Hippocampal formation (tissue), 2 donors: Measurements from ENCODE around the gene FAM83F.
"Not testable (repeated sequence)": the region's sequence is repeated elsewhere in the genome, so short reads cannot be mapped to it uniquely, and the experiment has no call there.

Experiments
- DNase-seq, 2 donors: peaks; one replicate each; lab custom pipeline; 2025; lab: John Stamatoyannopoulos, UW

The FAM83F gene

DNA sequence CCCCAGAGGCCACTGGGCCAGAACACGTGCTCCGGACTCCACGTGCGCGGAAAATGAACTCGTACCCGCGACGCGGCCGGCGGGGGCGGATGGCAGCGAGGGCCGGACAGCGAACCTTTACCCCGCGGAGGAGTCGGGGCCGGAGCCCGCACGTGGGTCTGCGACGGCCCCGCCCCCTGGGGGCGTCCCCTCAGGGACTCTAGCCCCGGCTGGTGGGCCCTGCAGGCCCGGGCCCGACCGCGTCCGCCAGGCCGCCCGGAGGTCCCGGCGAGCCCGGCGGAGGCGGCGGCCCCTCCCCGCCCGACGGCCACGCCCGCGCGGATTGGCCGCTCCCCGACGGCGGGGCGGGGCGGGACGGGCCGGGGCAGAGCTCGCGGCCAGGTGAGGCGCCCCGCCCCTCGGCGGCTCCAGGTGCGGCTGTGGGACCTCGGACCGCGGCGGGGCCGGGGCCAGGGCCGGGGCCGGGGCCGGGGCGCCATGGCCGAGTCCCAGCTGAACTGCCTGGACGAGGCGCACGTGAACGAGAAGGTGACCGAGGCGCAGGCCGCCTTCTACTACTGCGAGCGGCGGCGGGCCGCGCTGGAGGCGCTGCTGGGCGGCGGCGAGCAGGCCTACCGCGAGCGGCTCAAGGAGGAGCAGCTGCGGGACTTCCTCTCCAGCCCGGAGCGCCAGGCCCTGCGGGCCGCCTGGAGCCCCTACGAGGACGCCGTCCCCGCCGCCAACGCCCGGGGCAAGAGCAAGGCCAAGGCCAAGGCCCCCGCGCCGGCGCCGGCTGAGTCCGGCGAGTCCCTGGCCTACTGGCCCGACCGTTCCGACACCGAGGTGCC lies at the start of gene FAM83F:
Gene FAM83F (plus strand): TSS at position 389 of the 827 bp plus-strand sequence. CDS start 89 bp downstream, at position 478.
- DNase-seq, result no peak

DNA sequence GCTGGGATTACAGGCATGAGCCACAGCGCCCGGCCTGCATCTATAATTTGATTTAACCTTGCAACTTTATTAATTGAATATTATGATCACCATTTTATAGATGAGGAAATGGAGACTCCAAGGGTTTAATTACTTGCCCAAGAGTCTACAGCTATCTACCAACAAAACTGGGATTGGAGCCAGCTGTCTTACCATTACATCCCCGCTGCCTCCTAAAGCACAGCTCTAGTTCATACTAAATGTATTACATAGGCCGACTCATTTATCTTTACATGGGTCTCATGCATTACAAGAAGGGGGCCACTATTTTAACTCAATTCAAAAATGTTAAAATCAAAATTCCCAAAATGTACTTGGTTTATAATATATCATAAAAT lies 48.6 kb upstream of the FAM83F start:
- no peak for DNase-seq

DNA sequence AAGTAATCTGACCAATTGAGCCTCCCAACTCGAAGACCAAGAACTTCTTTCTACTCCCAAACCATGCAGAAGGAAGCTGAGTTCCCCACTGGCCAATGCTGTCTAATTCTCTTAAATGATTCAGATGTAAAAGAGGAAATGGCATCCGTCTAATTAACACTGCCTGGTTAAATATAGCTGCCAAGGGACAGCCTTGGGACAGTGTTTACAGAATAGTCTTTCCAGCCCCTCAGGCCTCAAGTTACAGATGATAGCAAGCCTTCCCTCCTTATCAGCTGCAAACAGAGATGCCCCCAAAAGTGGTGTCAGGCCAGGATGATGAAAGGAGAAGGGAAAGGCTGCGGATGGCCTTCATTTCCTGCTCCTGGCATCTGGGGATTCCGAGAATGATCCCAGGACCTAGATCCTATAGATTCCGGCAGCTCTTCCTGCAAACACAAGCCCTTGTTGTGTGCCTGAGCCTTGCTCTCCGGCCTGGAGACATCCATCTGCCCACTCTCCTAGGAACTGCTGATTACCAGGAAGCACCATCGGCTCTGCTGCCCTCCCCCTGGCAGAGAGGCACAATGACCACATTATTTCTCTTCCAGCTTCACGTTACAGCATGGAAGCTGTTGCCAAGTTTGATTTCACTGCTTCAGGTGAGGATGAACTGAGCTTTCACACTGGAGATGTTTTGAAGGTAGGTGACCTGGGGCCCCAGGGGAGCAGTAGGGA lies 48.1 kb upstream of the FAM83F start:
- DNase-seq, result no peak

DNA sequence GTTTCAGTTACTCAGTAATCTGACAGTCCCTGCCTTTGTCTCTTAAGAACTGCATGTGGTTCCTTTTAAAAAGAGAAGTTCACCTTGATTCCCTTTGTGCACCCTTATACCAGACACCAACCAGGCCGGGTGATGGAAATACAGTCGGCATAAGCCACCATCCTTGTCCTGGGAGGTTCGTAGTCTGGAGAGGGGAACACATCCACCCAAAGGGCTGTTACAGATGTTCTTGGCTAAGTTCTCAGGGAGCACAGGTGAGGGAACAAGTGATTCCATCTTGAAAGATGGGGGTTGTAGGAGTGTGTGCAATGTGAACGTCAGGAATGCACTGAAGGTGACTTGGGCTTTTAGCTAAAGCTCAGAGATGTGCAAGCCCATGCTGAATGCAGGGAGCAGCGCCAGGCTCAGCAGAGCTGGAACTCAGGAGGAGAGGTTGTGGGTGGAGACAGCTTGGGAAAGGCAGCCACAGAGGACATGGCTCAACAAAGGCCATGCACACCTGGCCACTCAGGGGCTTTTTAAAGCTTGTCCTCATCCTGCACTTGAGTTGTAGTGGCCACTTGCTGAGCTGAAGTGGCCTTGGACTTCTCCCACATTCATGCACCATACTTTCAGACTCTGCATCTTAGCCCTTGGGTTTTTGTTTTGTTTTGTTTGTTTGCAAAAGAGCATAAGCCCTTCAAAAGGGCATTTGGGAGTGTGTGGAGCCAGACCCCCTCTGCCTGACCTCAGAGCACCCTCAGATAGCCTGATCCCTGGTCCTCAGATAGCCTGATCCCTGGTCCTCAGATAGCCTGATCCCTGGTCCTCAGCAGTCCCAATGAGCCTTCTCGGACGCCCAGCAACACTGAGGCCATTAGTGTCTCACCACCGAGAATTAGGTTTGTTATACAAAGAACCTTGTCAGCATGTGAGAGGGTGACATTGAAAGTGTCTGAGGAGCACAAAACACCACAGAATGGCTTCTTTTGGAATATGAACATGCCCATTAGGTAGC lies 47.2 kb upstream of the FAM83F start:
- DNase-seq, result no peak

DNA sequence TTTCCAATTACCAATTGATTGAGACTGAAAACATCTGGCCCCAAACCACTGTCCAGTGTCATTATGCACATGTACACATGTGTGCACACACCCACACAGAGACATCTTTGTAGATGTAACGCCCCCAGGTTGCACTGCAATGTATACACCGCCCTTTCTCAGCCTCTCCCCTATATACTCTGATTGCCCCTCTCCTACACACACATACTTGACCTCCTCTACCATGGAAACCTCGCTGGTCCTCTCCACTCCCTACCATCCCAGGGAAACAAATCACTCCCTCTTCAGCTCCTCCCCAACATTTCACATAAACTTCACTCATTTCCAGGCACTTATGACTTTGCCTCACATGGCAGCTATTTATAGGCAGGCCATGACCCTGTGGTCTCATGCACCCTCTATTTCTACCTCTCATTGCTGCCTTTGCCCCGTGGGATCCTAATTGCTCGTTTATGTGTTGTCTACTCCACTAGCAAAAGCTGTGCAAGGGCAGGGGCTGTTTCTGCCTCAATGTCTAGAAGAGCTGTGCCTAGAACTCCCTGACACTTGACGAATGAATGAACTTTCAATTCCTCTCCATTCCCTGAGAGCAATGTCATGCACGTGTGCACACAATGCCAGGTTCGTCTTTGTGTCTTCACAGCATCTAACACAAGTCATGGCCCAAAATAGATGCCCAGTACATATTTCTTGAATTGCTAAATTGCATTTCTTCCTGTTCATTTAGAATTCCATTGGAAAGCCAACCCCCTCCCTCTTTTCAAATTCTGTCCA lies 44.6 kb upstream of the FAM83F start:
- no peak for DNase-seq

DNA sequence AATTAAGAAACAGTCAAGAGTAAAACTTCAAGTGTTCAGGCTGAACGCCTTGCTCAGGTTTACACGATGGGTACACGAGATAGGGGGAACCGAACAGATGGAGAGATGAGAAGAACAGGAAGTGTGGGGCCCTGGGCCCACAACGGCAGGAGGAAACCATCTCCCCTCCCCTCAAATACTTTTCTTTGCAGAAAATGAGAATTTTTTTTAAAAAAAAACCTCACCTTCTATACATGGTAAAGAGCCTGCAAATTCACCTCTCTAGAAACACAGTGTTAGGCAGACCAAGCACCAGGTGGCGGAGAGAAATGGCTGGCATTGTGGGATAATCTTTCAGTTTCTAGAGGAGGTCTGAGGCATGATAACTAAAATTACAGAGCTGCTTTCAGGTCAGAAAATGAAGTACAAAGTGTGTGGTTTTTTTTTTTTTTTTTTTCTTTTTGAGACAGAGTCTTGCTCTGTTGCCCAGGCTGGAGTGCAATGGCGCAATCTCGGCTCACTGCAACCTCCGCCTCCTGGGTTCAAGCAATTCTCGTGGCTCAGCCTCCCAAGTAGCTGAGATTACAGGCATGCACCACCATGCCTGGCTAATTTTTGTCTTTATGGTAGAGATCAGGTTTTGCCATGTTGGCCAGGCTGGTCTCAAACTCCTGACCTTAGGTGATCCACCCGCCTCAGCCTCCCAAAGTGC lies 43.0 kb upstream of the FAM83F start:
- DNase-seq, result not testable (repeated sequence)

DNA sequence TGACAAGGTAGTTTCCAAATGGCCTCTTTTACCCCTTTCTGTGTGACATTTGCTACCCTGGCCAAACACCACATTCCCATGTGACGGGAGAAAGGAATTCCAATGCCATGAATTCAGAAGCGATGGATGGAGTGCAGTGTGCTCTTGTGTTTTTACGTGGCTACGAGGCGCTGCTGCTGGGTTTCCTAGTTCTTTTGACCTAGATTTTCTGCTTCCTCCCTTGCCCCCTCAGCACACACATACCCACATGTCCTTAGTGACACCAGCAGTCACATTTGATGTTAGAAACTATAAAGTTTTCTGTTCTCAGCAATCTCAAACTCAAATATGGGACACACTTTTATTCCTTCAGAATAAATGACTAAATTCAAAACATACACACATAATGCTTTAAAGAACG lies 42.4 kb upstream of the FAM83F start:
- DNase-seq, result no peak

DNA sequence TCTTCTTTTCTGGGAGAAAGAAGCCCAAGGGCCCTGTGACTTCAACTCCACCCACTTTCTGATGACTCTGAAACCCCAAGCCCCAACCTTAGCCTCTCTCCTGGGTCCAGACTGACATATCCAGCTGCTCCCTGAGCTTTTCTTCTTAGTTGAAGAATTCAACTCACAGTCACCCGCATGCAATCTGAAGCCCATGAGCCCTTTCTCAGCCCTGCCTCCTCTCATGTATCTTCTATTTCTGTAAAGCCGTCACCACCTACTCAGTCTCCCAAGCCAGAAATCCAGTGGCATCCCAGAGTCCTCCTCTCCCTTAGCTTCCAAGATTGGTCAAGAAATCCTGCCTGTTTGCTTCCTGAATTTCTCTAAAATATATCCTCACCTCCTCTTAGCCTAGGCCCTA lies 41.7 kb upstream of the FAM83F start:
- DNase-seq, result no peak

DNA sequence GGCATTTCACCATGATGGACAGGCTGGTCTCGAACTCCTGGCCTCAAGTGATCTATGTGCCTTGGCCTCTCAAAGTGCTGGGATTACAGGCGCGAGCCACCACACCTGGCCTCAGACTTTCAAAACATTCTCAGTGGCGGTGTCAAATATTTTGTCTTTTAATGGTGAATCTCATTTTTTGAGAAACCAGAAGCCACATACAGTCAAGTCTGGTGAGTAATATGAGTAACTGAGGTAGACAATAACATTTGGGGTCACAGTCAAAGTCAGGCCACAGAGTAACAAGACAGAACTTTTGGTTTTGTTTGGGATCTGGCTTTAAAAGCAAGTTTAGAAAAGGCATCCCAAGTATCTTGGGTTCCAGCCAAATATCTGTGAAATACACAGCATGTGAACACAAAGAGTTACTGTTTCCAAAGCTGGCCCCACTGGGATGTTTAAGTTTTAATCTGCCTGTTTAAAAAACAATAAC lies 40.1 kb upstream of the FAM83F start:
- no peak for DNase-seq

DNA sequence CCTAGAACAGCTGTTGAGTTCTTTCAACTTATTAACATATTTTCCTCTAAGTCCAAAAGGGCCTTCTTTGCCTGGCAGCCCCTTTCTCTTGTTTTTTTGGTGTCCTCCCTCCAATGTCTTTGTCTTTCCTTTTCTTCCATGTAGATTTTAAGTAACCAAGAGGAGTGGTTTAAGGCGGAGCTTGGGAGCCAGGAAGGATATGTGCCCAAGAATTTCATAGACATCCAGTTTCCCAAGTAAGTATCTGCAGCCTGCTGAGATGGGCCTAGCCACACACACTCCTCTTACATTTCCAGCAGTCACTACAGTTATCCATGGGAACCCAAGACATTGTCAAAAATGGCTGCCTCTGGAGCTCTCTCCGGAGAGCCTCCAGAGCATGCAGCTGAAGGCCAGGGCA lies 39.1 kb upstream of the FAM83F start:
- no peak for DNase-seq

DNA sequence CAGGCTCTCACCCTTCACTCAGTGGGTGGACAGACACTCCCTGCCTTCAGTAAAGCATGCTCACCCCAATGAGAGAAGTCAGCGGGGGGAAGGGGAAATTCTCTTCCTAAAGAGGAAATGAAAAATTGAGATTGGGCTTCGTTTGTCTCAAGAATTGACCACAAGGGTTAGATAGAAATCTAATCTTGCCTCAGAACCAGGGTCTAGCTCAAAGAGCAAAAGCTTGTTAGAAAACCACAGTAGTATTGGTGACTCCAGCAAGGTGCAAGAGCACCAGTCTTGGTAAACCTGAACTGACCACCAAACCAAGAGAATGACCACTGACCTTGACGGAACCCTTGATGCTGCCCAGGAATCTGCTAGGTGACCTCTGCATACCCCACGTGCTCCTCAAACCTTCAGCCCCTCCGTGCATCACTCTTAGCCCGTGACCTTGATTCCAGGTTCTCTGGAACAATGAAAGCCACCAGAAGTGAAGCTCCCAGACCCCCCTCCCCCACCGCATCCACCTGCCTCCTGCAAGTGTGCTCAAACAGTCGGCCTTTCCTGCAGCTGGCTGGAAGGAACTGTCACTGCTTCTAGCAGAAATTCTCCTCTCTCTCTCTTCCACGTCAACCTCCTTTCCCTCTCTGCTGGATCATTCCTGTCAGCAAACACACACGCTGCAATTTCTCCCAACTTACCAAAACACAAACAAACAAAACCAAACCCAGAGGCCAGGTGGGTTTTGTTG lies 37.7 kb upstream of the FAM83F start:
- DNase-seq, result no peak

DNA sequence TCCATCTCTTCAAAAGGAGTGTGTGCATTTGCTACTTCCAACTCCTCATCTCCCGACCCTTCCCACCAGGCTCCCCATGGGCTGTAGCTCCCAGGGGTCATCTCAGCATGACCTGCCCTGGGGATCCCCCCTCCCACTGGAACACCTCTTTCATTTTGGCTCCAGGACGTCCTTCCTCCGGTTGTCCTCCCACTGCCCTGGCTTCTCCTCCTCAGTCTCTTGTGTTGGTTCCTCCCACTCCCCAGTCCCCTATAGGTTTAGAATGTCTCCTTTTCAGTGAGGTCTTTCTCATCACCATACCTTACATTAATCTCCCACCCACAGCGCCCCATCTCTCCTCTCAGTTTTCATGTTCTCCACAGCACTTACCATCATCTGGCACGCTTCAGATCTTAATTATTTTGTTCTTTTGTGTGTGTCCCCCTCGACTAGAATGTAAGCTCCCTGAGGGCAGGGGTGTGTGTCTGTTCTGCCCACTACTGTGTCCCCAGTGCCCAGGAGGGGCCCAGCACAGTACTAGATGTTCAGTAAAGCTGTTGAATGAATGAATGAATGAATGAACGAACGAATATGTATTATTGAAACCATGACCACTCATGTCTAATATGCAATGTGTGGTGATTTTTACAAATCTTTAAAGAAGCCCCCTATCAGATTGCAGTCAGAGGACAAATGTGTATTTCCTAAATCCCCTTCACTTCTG lies 36.6 kb upstream of the FAM83F start:
- no peak for DNase-seq

DNA sequence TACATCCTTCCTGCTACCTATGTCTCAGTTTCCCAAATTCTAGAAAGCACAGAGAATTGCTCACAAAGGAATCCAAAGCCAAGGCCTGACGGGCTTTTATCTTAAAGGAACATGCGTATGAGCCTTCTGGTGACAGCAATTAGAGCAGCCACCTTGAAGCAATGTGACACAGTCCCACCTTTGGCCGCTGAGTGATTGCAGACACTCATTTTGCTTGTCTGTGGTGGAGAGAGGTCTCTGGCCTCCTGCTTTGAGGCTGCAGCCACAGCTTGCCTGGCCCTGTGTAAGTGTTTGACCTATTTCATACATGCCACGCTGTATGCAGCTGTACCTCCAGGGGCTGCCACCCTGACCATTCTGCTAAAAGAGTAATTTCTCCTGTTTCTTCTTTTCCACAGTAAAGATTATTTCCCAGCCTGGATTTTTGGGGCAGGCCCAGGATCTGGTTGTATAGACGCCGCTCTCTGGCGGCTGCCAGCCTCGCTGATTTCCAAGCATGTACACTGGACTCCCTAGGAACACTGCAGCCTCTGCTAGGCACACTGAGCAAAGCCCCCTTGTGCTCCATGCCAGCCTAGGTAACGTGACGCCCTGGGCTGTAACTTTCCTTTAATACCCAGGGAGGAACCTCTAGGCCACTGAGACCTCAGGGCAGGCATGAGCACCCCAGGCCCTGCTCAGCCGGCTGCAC lies 35.7 kb upstream of the FAM83F start:
- no peak for DNase-seq

DNA sequence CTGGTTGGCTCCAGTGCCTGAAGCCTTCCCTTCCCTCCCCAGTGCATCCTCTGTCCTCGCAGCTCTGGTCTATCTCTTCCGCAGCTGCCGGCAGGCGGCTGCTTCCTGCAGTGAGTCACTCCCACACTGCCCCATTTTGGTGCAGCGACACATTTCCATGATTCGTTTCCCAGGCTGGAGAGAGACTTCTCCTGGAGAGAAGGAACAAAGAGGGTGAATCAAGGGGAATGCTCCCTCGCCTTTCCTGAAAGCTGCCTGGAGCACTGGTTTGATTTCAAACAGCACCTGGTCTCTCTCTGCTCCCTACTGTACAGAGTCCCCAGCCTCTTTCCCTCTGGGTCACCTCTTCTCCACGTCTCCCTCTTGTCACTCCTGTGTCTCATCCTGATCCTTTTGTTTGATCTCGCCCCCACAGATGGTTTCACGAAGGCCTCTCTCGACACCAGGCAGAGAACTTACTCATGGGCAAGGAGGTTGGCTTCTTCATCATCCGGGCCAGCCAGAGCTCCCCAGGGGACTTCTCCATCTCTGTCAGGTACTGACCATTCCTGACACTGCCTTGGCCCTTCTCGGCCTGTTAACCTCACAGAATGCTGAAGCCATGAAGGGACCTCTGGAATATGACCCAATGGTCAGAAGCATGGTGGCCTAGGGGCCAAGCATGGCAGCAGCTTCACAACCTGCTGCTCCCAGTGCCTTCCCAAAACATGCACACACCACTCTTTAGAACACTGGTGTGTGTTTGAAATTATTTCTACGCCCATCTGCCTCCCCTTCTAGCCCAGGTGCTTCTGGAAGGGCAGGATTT lies 34.9 kb upstream of the FAM83F start, which contains the start of gene TMA7B:
Gene TMA7B (plus strand): TSS at position 758 of the 808 bp plus-strand sequence. CDS start 3,978 bp downstream, outside the sequence.
- DNase-seq, result no peak

DNA sequence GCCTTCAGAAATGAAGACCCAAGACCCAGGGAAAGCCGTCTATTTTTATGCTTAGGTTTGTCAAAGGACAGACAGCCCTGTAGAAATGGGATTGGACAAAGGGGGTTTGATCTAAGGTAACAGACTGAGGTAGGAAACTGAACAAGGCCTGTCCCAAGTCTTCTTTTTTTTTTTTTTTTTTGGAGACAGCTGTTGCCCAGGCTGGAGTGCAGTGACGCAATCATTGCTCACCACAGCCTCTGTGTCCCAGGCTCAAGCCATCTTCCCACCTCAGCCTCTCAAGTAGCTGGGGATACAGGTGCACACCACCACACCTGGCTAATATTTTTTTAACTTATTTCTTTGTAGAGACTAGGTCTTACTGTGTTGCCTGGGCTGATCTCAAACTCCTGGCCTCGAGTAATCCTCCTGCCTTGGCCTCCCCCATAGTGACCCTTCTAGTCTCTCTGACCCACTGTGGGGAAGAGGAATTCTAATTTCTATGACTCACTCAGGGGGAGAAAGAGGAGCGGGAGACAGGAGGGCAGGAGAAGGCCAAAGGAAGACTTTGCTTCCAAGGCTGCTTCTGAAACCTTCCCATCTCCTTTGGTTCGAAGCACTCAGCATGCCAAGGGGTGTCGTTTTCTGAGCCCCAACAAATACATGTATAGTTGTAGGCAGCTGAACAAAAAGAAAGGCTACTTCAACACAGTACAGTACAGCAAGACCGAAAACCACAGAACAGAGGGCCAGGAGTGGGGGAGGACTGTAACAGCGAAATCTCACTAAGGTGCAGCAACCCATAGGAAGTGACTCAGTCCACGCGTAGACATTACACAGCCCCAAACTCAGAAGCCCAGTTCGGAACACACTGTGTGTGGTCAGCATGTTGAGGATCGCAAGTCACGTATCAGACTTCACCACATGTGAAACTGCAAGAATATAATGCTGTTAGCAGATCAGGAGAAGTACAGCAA lies 33.7 kb upstream of the FAM83F start:
- DNase-seq, result no peak

DNA sequence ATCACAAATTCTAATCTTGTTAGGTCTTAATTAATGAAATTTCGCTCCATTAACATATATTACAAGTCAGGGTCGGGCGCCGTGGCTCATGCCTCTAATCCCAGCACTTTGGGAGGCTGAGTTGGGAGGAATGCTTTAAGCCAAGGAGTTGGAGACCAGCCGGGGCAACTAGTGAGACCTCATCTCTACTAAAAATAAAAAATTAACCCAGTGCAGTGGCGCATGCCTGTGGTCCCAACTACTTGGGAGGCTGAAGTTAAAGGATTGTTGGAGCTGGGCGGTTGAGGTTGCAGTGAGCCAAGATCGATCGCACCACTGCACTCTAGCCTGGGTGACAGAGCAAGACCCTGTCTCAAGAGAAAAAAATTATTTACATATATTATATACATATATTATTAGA lies 32.7 kb upstream of the FAM83F start:
- no peak for DNase-seq

DNA sequence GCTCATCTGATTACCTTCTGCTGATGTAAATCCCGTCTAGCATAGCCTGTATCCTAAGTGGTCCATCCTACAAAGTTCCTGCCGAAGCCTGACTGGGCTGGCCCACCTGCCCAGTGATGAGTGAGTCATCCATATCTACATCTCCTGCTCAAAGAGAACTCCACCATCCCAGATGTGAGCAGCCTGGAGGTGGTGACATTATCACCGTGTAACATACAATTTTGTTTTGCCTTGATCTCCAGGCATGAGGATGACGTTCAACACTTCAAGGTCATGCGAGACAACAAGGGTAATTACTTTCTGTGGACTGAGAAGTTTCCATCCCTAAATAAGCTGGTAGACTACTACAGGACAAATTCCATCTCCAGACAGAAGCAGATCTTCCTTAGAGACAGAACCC lies 29.0 kb upstream of the FAM83F start:
- DNase-seq, result no peak
